GM19239 (cell line): Measurements from ENCODE around the gene CACFD1.

Experiments used
- DNase-seq: peaks from one replicate; pipeline ENCODE4 v3.0.0; 2011; ENCODE audit warnings: low spot score; ENCODE audit not compliant: insufficient read length
- FAIRE-seq: peaks from 2 replicates; lab custom pipeline; 2011; peaks lifted over from hg19 to GRCh38; lab: Jason Lieb, UNC

Gene CACFD1

DNA sequence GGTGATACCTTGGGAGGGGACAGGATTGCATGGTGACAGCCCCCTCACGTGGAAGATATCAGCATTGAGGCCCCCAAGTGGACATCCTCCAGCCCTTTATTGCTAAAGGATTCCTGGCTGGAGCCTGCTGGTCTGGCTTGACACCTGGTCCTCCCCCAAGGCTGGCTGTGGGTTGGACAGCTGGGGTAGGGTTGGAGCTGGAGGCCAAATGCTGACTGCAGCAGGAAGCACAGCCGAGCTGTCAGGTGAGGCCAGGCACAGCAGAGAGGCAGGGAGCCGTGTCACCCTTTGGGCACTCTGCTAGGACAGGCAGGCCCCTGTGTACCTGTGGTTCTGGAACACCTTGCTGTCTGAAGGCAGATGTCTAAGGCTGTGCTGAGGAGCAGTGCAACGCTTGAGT, 2.2 kb downstream of the CACFD1 start:
- no peak for FAIRE-seq
- no peak for DNase-seq

DNA sequence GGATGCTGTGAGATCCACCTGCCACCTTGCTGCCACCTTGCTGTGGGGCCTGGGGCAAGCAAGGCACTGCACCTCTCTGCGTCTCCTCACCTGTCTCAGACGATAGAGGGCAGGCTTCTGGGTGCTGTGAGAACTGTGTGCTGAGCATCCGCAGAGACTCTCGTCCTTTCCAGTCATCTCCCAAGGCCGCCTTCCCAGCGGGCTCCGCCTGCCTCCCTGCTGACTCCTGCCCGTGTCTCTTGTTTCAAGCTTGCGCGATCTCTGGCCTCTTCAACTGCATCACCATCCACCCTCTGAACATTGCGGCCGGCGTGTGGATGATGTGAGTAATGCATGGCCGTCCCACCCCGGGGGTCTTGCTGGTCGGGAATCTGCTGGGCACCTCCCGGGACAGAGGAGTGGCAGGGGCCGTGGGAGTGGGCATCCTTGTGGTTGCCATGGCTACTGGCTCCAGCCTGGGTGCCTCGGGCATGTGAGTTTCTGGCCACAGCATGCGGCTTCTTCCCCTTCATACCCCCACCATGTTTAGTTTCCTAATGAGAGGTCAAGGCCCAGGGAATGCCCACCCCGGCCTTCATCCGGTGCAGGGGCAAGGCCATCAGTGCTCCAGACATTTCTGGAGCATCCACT, 3.6 kb downstream of the CACFD1 start:
- FAIRE-seq, result no peak
- no peak for DNase-seq

DNA sequence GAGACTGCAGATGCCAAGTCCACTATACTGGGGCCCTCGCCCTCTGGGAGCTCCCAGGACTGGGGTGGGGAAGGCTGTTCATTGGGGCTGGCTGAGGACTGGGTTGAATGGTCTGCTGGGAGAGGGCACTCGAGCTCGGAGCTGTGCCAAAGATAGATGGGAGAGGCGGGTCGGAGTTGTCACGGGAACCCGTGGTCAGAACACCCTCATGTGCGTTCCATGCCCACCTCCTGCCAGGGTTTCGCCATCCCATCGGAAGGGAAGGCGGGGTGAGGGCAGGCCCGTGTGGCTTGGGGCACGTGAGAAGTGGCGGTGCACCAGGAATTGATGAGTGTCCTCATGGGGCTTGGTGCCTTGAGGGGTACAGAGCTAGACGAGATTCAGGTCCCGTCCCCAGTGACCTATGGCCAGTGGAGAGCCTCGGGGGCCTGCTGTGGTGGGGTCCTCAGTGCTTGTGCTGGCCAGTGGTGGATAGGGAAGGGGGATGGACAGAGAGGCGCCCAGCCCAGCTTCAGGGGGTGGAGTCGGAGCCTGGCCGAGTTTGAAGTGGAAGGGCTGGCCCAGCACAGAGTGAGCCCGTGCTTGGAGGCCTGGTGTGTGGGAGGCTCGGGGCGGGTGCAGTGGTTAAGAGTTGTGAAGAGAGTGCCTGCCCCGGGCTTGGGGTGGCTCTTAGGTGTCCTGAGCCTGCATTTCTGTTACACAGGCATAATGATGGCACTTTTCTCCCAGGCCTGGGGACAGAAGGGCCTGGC, 4.3 kb downstream of the CACFD1 start:
- FAIRE-seq, result no peak
- DNase-seq, result no peak

DNA sequence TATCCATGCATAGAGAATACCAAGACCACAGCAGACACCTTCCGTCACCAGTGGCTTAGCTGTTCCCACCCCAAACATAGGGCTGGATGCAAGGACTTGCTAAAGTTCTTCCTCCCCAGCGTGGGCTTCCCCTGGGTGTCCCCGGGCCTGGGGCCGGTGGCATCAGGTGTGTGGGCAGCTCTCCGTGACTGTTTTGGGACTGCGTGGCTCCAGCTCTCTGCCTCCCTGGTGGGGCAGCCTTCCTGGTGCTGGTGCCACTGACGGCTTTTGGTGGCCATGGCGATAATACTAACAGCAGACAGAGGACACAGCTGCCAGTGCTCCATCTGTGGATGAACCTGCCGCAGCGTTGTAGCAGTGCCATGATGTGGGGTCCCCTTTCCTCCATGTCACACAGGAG, 4.9 kb downstream of the CACFD1 start:
- DNase-seq, result no peak
- FAIRE-seq, result no peak

DNA sequence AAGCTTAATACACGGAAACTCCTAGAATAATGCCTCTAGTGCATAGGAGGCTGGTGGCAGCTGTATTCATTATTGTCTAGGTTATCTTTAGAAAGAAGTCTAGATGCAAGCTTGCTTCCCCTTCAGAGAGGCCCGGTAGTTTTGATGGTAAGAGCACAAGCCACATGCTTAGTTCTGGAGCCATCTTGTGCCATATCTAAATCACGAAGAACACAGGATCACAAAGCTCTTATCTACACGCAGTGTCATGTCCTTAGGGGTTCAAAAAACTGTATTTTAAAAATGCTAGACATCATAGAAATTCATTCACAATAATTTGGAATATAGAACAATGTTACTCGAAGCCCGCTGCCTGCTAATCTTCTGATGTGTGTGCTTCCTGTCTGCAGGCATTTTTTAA, 6.2 kb downstream of the CACFD1 start:
- FAIRE-seq, result no peak
- no peak for DNase-seq

DNA sequence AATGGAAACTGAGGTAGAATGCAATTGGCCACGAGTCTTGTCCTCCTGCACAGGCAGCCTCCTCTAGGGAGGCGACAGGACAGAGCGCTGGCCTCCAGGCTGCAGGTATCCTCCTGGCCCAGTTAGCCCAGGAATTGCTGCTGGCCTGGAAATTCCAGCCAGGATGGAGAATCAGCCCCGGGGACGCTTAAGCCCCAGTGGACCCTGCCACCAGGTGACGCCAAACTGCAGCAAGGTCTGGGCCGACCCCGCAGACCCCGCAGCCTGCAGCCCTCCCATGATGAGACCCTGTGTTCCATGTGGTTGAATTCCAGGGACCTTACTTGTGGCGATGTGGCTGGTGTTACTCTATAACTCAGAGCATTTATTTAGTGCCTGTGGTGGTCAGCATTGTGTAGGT, 7.3 kb downstream of the CACFD1 start:
- FAIRE-seq, result no peak

DNA sequence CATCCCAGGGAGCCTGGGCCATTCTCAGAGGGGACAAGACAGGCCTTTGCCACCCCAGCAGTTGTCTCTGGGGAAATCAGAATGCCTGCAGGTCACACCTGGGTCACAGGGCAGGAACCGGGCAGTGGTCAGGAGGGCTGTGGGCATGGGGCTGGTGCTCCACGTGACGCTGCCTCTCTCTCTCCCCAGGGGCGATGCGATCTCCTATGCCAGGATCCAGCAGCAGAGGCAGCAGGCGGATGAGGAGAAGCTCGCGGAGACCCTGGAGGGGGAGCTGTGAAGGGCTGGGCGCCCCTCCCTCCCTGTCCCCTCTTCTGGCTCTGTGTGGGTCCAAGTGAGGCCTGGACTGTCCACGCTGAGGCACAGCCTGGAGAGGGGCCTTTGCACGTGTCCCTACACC, 8.6 kb downstream of the CACFD1 start:
- no peak for DNase-seq
- FAIRE-seq, result no peak

More for the DNA sequence above, 7.3 kb downstream of the CACFD1 start:
- no peak for DNase-seq

DNA sequence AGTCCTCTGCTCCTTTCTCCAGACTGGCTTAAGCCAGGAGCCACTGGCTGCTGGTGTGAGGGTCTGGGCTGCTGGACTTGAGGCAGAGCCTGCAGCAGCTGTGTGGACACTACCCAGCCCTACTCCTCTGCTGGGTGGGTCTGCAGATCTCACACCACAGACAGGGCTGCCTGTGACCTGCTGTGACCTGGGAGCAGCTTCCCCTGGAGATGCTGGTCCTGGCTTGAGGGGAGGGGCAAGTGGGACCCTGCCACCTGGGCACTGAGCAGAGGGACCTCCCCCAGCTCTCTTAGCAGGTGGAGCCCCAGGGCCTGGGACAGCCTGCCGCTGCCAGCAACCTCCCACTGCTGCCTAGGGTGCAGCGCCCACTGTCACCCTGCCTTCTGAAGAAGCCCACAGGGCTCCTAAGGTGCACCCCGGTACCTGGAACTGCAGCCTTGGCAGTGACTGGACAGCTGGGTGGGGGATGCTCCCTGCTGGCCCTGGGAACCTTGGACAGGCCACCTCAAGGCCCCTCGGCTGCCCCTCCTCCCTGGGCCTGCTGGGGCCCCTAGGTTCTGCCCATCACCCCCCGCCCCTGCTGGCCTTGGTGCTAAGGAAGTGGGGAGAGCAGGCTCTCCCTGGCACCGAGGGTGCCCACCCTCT, 9.1 kb downstream of the CACFD1 start:
- no peak for FAIRE-seq

DNA sequence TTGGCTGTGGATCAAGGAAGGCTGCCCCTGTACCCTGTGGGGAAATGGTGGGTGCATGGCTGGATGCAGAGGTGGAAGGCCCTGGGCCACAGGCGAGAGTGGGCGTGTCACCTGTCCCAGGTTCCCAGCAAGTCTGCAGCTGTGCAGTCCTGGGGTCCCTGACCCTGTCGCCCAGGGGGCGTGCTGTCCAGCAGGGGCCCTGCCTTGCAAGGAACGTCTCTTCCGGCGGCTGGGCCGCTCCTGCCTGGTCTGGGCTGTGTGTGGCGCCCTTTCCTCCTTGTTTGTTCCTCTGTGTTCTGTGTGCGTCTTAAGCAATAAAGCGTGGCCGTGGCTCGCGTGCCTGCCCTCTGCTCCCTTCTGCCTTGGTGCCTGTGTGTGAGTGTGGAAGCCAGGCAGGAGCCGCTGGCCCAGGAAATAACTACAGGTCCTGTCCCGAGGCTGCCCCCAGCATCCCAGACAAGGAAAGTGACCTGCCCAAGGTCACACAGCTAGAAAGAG, 10.7 kb downstream of the CACFD1 start:
- DNase-seq, result no peak
- FAIRE-seq, result no peak

More for the DNA sequence above, 9.1 kb downstream of the CACFD1 start:
- no peak for DNase-seq

DNA sequence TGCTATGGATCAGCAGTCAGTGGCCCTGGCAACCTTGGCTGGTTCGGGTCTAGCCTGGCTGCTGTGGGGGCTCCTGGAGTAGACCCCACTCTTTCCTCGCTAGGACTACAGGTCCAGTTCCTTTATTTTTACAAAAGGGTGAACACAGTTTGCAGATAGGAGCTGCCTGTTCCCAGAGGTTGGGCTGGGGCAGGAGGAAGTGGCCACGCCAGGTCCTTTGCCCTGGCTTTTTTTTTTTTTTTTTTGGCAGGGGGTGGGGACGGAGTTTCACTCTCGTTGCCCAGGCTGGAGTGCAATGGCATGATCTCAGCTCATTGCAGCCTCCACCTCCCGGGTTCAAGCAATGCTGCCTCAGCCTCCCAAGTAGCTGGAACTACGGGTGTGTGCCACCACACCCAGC, 11.2 kb downstream of the CACFD1 start:
- no peak for DNase-seq
- FAIRE-seq, result no peak

DNA sequence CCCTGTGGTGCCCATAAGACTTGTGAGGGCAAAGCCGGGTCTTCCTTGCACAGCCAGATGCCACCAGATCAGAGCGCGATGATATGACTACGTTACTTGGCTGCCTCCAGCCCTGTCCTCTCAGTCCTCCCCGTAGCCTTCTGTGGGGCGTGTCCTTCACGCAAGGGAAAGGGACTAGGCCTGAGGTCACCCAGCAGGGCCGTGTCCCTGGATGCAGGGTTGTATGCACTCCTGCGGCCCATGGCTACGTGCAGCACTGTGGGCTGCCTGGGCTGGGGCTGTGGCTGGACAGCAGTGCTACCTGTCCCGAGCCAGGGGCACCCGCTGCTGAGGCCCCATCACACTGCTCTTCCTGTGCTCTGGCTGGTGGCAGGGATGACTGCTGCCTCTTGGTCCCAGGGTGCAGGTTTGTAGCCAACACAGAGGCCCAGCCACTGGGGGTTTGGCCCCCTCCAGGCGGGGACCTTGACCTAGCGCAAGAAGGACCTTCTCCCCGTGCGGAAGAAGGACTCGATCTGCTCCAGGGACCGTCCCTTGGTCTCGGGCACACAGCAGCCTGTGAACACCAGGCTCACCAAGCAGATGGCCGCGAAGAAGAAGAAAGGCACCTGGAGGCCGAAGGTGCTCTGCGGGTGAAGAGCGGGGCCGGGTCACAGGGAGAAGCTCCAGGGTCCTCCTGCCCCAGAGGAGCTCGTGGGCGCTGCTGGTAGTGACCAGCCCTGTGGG, 11.9 kb downstream of the CACFD1 start:
- DNase-seq, result no peak

DNA sequence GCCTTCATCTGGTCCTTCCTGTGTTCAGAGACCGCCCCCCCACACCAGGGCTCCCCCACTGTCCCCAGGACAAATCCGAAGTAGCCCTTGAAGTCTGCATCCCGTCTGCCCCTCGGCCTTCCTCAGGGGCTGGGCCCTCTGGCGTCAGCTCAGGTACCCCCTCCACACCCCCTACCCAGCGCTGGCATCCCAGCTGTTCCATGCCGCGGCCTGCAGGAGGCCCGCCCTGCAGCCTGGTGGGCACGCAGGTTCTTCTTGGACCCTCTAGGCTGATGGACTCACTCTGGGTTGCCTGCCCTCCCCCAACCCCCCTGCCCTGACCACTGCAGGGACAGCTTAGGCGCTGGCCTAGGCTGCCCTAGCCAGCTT, 12.5 kb downstream of the CACFD1 start:
- FAIRE-seq, result no peak

More for the DNA sequence above, 11.9 kb downstream of the CACFD1 start:
- FAIRE-seq, result no peak

DNA sequence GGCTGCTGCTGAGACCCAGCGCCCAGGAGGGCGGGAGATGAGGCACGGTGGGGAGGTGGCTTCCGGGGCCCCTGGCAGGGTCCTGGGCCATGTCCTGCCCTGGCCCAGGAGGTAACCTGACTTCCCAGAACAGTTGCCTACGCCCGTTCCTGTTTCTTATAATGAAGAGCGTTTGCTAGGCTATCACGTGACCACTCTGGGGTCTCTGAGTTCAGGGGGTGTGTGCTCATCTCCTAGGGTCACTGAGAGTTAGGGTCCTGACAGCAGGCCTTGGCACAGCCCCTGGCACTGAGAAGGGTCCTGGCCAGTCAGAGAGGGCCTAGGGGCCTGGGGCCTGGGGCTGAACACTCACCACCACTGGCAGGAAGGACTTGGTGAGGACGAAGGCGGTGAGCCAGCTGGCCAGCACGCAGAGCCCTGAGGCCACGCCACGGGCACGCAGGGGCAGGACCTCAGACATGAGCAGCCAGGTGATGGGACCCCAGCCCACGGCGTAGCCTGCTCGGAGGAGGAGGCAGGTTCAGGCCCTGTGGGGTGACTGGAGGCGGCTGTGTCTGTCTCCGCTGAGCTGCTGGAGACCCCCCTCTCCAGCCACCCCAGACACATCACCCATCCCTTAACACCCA, 13.1 kb downstream of the CACFD1 start:
- no peak for FAIRE-seq
- DNase-seq, result no peak

More for the DNA sequence above, 12.5 kb downstream of the CACFD1 start:
- DNase-seq, result no peak

DNA sequence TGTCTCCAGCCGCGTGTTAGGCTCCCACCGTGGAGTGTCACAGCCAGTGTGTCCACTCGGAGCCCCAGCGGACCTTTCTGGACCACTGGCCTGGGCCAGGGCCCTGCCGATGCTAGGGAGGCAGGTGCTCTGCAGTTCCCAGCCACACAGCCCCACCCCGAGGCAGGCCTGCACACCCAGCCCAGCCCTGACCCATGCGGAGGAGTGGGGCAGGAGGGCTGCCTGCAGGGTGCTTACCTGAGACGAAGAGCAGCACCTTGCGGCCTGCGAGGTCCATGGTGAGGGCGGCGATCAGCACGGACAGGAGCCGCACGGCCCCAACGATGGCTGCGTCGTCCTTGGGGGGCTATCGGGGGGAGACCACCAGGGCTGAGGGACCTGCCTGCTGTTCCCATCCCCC, 14.0 kb downstream of the CACFD1 start:
- FAIRE-seq (no peak), DNase-seq (no peak)

DNA sequence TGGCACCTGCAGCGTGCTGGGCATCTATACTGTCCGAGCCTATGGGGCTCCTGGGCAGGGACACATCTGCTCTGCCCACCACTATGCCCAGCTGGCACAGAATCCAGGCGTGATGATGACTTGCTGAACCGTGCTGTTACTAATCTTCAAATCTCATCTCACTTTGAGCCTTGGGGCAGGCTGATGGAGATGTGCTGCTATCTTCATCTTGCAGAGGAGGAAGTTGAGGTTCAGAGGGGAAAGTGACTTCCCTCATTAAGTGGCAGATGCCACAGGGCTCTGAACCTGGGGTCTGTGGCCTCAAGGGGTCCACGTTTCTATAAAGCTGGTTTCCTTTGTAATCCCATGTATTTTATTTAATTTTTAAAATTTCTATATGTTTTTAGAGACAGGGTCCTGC, 14.4 kb downstream of the CACFD1 start:
- DNase-seq (no peak), FAIRE-seq (no peak)

DNA sequence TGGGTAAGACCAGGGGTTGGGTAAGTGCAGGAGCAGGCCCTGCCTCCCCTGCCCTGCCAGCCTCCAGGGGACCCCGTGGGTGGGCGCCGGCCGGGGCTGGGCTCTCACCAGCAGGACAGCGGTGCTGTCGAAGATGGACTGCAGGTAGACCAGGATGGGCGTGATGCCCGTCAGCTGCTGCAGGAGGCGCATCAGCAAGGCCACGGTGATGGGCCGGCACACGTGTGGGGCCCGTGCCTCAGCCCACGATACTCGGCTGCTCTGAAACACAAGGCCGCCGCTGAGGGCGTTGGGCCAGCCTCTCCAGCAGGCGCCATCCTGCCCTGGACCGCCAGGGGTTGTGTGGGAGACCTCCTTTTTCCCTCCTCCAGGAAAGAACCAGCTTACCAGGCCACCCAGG, 15.1 kb downstream of the CACFD1 start:
- FAIRE-seq (no peak), DNase-seq (no peak)

DNA sequence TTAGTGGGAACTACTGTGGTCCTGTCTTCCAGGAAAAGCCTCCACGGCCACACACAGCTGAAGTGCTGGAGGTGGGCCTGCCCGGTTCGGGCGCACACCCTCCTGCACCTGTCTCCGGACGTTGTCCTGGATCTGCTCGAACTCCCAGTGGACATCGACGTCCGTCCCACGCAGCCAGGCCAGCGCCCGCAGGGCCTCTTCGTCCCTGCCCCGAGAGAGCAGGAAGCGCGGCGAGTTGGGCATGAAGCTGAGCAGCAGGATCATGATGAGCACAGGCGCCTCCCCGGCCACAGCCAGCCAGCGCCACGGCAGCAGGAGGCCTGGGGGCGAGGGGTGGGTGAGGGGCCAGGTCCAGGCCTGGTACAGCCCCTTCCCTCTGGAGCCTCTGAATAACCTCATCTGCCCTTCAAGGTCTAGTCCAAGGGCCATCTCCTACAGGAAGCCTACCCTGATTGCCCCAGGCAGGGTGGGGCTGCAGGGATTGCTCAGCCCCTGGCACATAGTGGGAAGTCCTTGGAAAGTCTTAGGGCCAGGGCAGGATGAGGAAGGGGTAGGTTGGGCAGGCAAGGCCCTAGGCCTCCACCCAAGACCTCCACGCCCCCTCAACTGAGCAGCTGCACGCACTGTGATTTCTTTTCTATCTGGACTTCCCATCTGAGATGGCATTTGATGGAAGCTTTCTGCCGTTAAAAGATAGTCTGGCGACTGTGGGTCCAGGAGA, 15.7 kb downstream of the CACFD1 start:
- DNase-seq (no peak), FAIRE-seq (no peak)

DNA sequence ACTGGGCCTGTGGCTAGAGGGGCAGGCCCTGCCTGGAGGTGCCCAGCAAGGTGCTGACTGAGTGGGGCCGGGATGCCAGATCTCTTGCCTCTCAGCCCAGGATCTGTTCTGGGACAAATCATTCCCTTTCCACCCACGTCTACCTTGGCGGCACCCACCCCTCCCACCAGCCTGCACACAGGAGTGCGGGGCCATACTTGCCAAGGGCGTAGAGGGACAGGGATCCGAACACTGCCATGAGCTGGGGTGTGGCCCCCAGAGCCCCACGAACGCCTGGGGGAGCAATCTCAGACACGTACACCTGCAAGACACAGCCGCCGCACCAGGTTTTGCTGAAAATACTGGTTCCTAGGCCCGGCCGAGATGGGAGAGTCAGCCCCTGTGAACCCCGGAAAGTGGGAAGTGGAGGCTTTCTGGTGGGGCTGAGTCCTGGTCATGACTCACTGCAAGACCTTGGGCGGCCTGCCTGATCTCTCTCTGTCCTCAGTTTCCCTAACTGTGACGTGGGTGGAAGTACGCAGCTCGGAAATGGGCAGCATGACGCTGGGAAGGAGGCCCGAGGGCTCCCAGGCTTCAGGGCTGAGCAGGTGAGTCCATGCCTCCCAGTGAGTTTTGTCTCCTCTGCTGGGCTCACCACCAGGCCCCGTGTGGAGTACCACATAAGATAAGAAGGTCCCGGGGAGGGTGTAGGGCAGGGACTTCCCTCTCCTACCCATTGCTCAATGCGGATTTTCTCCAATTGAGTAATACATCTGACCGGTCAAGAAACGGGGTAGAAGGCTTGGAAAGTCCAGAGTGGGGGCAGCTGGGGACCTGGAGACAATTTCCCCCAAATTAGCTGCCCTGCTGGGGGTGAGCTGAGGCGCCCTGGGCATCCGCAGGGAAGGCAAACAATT, 16.5 kb downstream of the CACFD1 start:
- DNase-seq, result no peak
- no peak for FAIRE-seq

DNA sequence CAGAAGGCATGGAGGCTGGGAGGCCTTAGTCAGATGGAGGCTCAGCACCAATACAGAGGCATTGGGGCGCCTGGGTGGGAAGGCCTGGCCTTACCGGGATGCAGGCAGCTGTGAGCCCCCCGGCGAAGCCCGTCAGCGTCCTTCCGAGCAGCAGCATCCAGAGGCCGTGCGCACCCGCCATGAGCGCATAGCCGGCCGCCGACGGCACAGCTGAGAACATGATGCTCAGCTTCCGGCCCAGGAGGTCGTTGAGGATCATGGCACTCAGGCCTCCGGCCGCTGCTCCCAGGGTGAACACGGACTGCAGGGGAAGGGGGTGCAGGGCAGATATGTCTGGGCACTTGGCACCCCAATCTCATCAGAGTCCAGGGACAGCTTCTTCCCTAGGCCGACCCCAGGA, 17.2 kb downstream of the CACFD1 start:
- FAIRE-seq (no peak), DNase-seq (no peak)
